AG04450 (cell line): ENCODE data around the gene MESP1. TPM values are rescaled to one million over a fixed set of nuclear protein-coding genes. Genes with fewer than 3 reads are reported as not detected.

Source experiments
- CTCF ChIA-PET: fragments of 300-600, 350-600 bp; formaldehyde crosslinking; extraction: SDS; loops from one replicate; lab custom pipeline; 2022; ENCODE audit warnings: antibody characterized with exemption, inconsistent platforms; lab: Charles Lee
- POLR2A ChIA-PET: fragments of 350-600 bp; formaldehyde crosslinking; extraction: SDS; loops from one replicate; lab custom pipeline; 2021; ENCODE audit warnings: antibody characterized with exemption, inconsistent platforms; lab: Yijun Ruan, JAX
- DNase-seq: peaks from one replicate; pipeline ENCODE4 v3.0.0-alpha.2; 2011; ENCODE audit warnings: low read depth, low spot score
- H3K27ac ChIP-seq: one replicate; pipeline ENCODE4 v1.5.1; 2012; ENCODE audit warnings: low read depth, low read length, control low read depth
- H3K27me3 ChIP-seq: one replicate; pipeline ENCODE4 v1.6.0; 2012; ENCODE audit warnings: low read length; ENCODE audit not compliant: control insufficient read depth, insufficient read depth
- H3K4me3 ChIP-seq: 2 replicates; pipeline ENCODE4 v1.5.1; 2011; ENCODE audit warnings: mild to moderate bottlenecking, low read depth, low read length, control low read depth
- H3K9me3 ChIP-seq: 2 replicates; pipeline ENCODE4 v1.5.1; 2012; ENCODE audit warnings: low read length; ENCODE audit not compliant: control insufficient read depth, insufficient read depth
- CTCF ChIP-seq: IDR thresholded peaks from 2 replicates; pipeline ENCODE4 v1.5.1; 2011; ENCODE audit warnings: low read depth, low read length, control low read depth, inconsistent platforms
- polyA minus RNA-seq: library from RNA; depleted of rRNA, polyadenylated mRNA; stranded (reverse); fragments of >200 nt; gene quantifications from 2 replicates; pipeline ENCODE4 v1.2.3, GENCODE V29; 2011; rRNA and poly(A)+ RNA removed
- polyA plus RNA-seq: library from polyadenylated mRNA; depleted of rRNA; stranded (reverse); fragments of >200 nt; gene quantifications from 2 replicates; pipeline ENCODE4 v1.2.3, GENCODE V29; 2011; rRNA removed

The MESP1 gene
- polyA plus RNA-seq, result 0.17 and 0.30 TPM in 2 replicates
- polyA minus RNA-seq, result not detected in 2 replicates

DNA sequence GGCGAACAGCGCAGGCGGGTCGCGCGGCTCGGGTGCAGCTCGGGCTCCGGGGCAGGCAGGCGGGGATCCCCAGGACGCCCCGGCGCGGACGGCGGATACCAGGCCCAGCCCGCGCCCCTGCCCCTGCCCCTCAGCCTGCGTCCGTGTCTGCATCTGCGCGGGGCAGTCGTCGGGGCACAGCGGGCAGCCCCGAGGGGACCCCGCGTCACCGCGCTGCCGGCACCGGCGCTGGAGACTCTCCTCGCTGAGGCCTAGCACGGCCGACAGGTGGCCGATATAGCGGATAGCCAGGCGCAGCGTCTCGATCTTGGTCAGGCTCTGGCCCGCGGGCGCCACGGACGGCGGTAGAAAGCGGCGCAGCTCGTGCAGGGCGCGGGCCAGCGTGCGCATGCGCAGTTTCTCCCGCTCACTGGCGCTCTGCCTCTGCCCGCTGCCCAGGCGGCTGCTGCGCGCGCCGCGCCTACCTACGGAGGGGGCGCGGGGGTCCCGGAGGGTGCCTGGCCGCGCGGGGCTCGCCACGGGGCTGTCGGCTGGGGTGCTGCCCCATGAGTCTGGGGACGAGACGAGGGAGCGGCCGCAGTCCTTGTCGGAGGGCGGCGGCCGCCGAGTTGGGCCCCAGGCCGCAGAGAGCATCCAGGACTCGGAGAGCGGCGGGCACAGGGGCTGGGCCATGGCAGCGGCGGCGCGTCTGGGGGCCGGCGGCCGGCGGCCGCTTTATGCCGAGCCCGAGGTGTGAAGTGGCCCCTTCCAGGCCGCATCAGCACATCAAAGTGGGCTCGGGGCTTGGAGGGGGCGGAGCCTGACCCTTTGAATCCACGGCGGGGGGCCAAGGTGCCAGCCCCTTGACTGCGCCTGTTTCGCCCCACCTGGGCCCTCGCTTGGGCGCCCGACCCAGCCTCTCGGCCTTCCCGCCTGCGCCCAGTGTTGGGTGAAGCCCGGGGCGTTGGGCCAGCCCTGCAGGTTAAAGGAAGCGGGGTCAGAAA, at the start of gene MESP1:
Gene MESP1, minus strand, starts transcription at position 690 of the 983 bp plus-strand sequence. Its CDS starts 18 bp downstream, at position 672.
- peaks cover 33% of the 10 kb centered on the region for H3K27me3 ChIP-seq
- no peak within 1 kb of the TSS for H3K27ac ChIP-seq
- CTCF ChIA-PET, result interaction anchor here (0.9 to 19.0 kb wide), 5 partner anchors 10 to 138 kb away, joined by 3 to 498 read pairs (median 13); no protein-coding TSS in a partner anchor
- H3K9me3 ChIP-seq, result no peaks in the 10 kb centered on the region; the same call in 1 of the 2 replicates
- peak within 1 kb of the TSS; percentile 59 for H3K4me3 ChIP-seq
- DNase-seq, result peak; percentile 67
- POLR2A ChIA-PET, result interaction anchor here (0.9 kb wide), 1 partner anchor 10 kb away, joined by 4 read pairs; no protein-coding TSS in a partner anchor
- peak; percentile 70 for TF ChIP-seq CTCF

- POLR2A ChIA-PET, result no interaction called here
- no peak overlapping the region for H3K4me3 ChIP-seq
- peaks cover 5% of the 10 kb centered on the region; the same call in 1 of the 2 replicates for H3K9me3 ChIP-seq
- CTCF ChIA-PET, result no interaction called here
- DNase-seq, result no peak
- H3K27me3 ChIP-seq, result no peaks in the 10 kb centered on the region
- no peak for TF ChIP-seq CTCF
- H3K27ac ChIP-seq, result no peak overlapping the region
Measured at GRCh38 chr15:89799918-89800498, 49.0 kb upstream of the MESP1 start.

- ChIA-PET POLR2A (no interaction called here), CTCF (no interaction called here)
- Histone ChIP-seq H3K27me3 (no peaks in the 10 kb centered on the region), H3K4me3 (no peak overlapping the region), H3K9me3 (peaks cover 5% of the 10 kb centered on the region; the same call in 1 of the 2 replicates), H3K27ac (no peak overlapping the region)
- no peak for DNase-seq
- TF ChIP-seq CTCF, result no peak
Measured at GRCh38 chr15:89799011-89799911, 48.2 kb upstream of the MESP1 start.

DNA sequence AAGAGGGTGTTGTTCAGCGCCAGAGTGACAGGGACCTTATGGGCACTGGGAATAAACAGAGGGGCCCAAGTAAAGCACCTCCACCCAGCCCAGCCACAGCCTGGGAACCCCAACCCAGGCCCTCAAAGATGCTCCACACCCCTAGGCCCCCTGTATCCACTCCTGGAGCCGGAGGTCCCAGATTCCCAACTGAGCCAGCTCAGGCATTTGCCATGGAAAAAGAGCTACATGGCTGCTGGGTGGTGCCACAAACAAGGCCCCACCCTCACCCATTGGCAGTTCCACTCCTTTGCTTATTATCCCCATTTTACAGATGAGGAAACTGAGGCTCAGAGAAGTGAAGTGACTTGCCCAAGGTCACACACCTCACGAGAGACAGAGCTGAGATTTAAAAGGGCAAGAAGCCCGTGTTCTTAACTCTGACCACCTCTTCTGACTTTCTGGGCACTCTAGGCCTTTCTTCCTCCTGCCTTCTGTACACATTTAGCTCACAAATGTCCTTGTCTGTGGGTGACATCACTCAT, 46.7 kb upstream of the MESP1 start:
- ChIA-PET CTCF (interaction anchor here (0.8 to 2.8 kb wide), 3 partner anchors 25 to 77 kb away, joined by 3 to 18 read pairs (median 4); no protein-coding TSS in a partner anchor), POLR2A (no interaction called here)
- no peak for TF ChIP-seq CTCF
- Histone ChIP-seq H3K9me3 (peaks cover 5% of the 10 kb centered on the region; the same call in 1 of the 2 replicates), H3K27me3 (no peaks in the 10 kb centered on the region), H3K27ac (no peak overlapping the region), H3K4me3 (no peak overlapping the region)
- no peak for DNase-seq
